Neuronal stem cell (in vitro differentiated cells): ENCODE measurements around the gene CAMK1G.
A peak's percentile ranks its signal among the peaks of the same experiment; 100 is the strongest.

Experiments used
- DNase-seq: peaks from one replicate; pipeline ENCODE4 v3.0.0-alpha.2; 2013; ENCODE audit warnings: low spot score
- H2AFZ ChIP-seq: one replicate; pipeline ENCODE4 v1.6.1; 2013; ENCODE audit warnings: mild to moderate bottlenecking, low read length, inconsistent platforms
- H2AK5ac ChIP-seq: 2 replicates; pipeline ENCODE4 v1.6.1; 2013; ENCODE audit warnings: low read depth, mild to moderate bottlenecking, inconsistent platforms, low read length, moderate library complexity, mixed read lengths
- H2BK120ac ChIP-seq: 2 replicates; pipeline ENCODE4 v1.6.1; 2013; ENCODE audit warnings: low read depth, mild to moderate bottlenecking, inconsistent platforms, low read length, moderate library complexity, mixed read lengths
- H2BK12ac ChIP-seq: one replicate; pipeline ENCODE4 v1.6.1; 2013; ENCODE audit warnings: low read length, inconsistent platforms
- H2BK15ac ChIP-seq: 2 replicates; pipeline ENCODE4 v1.6.1; 2013; ENCODE audit warnings: mild to moderate bottlenecking, low read length, inconsistent platforms, mixed read lengths
- H2BK5ac ChIP-seq: one replicate; pipeline ENCODE4 v1.6.1; 2013; ENCODE audit warnings: inconsistent platforms, mild to moderate bottlenecking, low read length, moderate library complexity
- H3K14ac ChIP-seq: one replicate; pipeline ENCODE4 v1.6.1; 2013; ENCODE audit warnings: low read length, inconsistent platforms
- H3K18ac ChIP-seq: 2 replicates; pipeline ENCODE4 v1.6.1; 2013; ENCODE audit warnings: low read length, inconsistent platforms
- H3K23ac ChIP-seq: 2 replicates; pipeline ENCODE4 v1.6.1; 2013; ENCODE audit warnings: low read depth, mild to moderate bottlenecking, mixed read lengths, low read length, inconsistent platforms; ENCODE audit not compliant: poor library complexity
- H3K27ac ChIP-seq: replicated peaks from 3 replicates; pipeline ENCODE4 v1.5.1; 2013; ENCODE audit warnings: low read length, inconsistent platforms
- H3K27me3 ChIP-seq, 3 experiments: 2 replicates each; pipeline ENCODE4 v1.6.1; 2013; ENCODE audit warnings: low read length in 3 of 3, mild to moderate bottlenecking in 2 of 3, inconsistent platforms in 1 of 3, low read depth in 1 of 3, mixed read lengths in 1 of 3, moderate library complexity in 1 of 3; ENCODE audit not compliant: control insufficient read depth in 3 of 3, insufficient read depth in 3 of 3
- H3K36me3 ChIP-seq, 2 donors: replicated peaks in 1 of 2; 2 replicates each; pipeline ENCODE4 v1.6.1; 2013; ENCODE audit warnings: low read length in 2 of 2; ENCODE audit not compliant: control insufficient read depth in 2 of 2, insufficient read depth in 2 of 2
- H3K4ac ChIP-seq: 2 replicates; pipeline ENCODE4 v1.6.1; 2013; ENCODE audit warnings: inconsistent platforms, mild to moderate bottlenecking, low read length, moderate library complexity
- H3K4me1 ChIP-seq, 2 donors: 1 replicate in 1 of 2; 2 replicates in 1 of 2; pipeline ENCODE4 v1.6.1; 2013; ENCODE audit warnings: low read length in 2 of 2, low read depth in 1 of 2; ENCODE audit not compliant: control insufficient read depth in 2 of 2, insufficient read depth in 1 of 2
- H3K4me2 ChIP-seq: one replicate; pipeline ENCODE4 v1.6.1; 2013; ENCODE audit warnings: mild to moderate bottlenecking, low read length, inconsistent platforms; ENCODE audit not compliant: insufficient read depth, poor library complexity, severe bottlenecking
- H3K4me3 ChIP-seq, 2 donors: 2 replicates each; pipeline ENCODE4 v1.5.1; 2013; ENCODE audit warnings: low read length in 2 of 2, mild to moderate bottlenecking in 2 of 2, inconsistent platforms in 1 of 2, moderate library complexity in 1 of 2
- H3K79me1 ChIP-seq: one replicate; pipeline ENCODE4 v1.6.1; 2013; ENCODE audit warnings: low read depth, mild to moderate bottlenecking, inconsistent platforms, low read length, moderate library complexity
- H3K9ac ChIP-seq: one replicate; pipeline ENCODE4 v1.6.1; 2013; ENCODE audit warnings: mild to moderate bottlenecking, low read depth, low read length, inconsistent platforms; ENCODE audit not compliant: poor library complexity
- H3K9me3 ChIP-seq, 2 donors: replicated peaks in 1 of 2; 2 replicates each; pipeline versions ENCODE3 to v1.6.1; 2013; ENCODE audit warnings: low read length in 2 of 2, mild to moderate bottlenecking in 2 of 2, inconsistent platforms in 1 of 2, low read depth in 1 of 2, mixed read lengths in 1 of 2, moderate library complexity in 1 of 2; ENCODE audit not compliant: control insufficient read depth in 2 of 2, insufficient read depth in 1 of 2
- H4K8ac ChIP-seq: one replicate; pipeline ENCODE4 v1.6.1; 2013; ENCODE audit warnings: low read depth, mild to moderate bottlenecking, inconsistent platforms, low read length, moderate library complexity
- H4K91ac ChIP-seq: one replicate; pipeline ENCODE4 v1.6.1; 2013; ENCODE audit warnings: low read length, low read depth, mild to moderate bottlenecking, inconsistent platforms; ENCODE audit not compliant: poor library complexity
- WGBS, 2 donors: extraction: QIAGEN DNeasy Blood & Tissue Kit; methylation state at CpG; one replicate each; pipeline ENCODE4 v1.1.7; 2013; ENCODE audit warnings: missing lambda C conversion rate in 2 of 2, mixed read lengths in 1 of 2; ENCODE audit not compliant: insufficient read length in 2 of 2, insufficient replicate concordance in 1 of 2; ENCODE audit errors: extremely low coverage in 2 of 2; 5-methylcytosine and 5-hydroxymethylcytosine counted together

CAMK1G gene

GRCh38 chr1:209651138-209651587 lies 67.6 kb downstream of the CAMK1G start:
- no CpG with 5 or more reads among the region's 5 CpGs for WGBS, 2 donors
- peaks cover 0 to 2% of the 10 kb centered on the region in 2 donors for H3K4me1 ChIP-seq

GRCh38 chr1:209652121-209652735 lies 68.7 kb downstream of the CAMK1G start, which contains the start of gene LAMB3:
LAMB3 (minus strand) TSS chr1:209652425; CDS start chr1:209650944, 1,481 bp downstream.
- WGBS, 2 donors: no CpG with 5 or more reads among the region's 14 CpGs
- no peak for DNase-seq
- peaks cover 0 to 3% of the 10 kb centered on the region in 2 donors for H3K4me1 ChIP-seq
- H3K9ac ChIP-seq: no peak within 1 kb of the TSS
- no peak within 1 kb of the TSS for H3K4me3 ChIP-seq
- H2BK12ac ChIP-seq: no peak within 1 kb of the TSS
- H2BK15ac ChIP-seq: no peak within 1 kb of the TSS
- H3K14ac ChIP-seq: no peak within 1 kb of the TSS
- H3K4me2 ChIP-seq: no peak within 1 kb of the TSS
- no peaks in the 10 kb centered on the region for H3K9me3 ChIP-seq
- H2AK5ac ChIP-seq: no peak within 1 kb of the TSS
- no peaks in the 10 kb centered on the region for H3K79me1 ChIP-seq
- no peak within 1 kb of the TSS for H4K91ac ChIP-seq
- no peak within 1 kb of the TSS for H3K27ac ChIP-seq
- H3K4ac ChIP-seq: no peak within 1 kb of the TSS
- H3K23ac ChIP-seq: no peak within 1 kb of the TSS
- H3K36me3 ChIP-seq: no peaks in the 10 kb centered on the region
- H4K8ac ChIP-seq: no peak within 1 kb of the TSS
- H2BK5ac ChIP-seq: no peak within 1 kb of the TSS
- peak within 1 kb of the TSS; percentile 42 for H3K18ac ChIP-seq
- H3K27me3 ChIP-seq: peaks cover 0 to 3% (median 0%) of the 10 kb centered on the region in 3 experiments
- H2BK120ac ChIP-seq: no peak within 1 kb of the TSS
- no peak within 1 kb of the TSS for H2AFZ ChIP-seq

More at GRCh38 chr1:209651138-209651587, 67.6 kb downstream of the CAMK1G start:
- Histone ChIP-seq H2BK120ac (no peak overlapping the region), H2AFZ (no peak overlapping the region), H3K79me1 (no peaks in the 10 kb centered on the region), H2AK5ac (no peak overlapping the region), H3K23ac (no peak overlapping the region), H2BK12ac (no peak overlapping the region), H3K4me2 (no peak overlapping the region), H3K9me3 (no peaks in the 10 kb centered on the region), H3K4me3 (no peak overlapping the region), H3K18ac (no peak overlapping the region), H3K9ac (no peak overlapping the region), H2BK5ac (no peak overlapping the region), H3K27me3 (peaks cover 0 to 3% (median 0%) of the 10 kb centered on the region in 3 experiments), H3K14ac (no peak overlapping the region), H3K36me3 (no peaks in the 10 kb centered on the region), H4K8ac (no peak overlapping the region), H2BK15ac (no peak overlapping the region), H4K91ac (no peak overlapping the region), H3K27ac (no peak overlapping the region), H3K4ac (no peak overlapping the region)
- no peak for DNase-seq

- DNase-seq: no peak
- Histone ChIP-seq H3K36me3 (no peaks in the 10 kb centered on the region), H3K14ac (no peak overlapping the region), H2BK15ac (no peak overlapping the region), H3K4me1 (peaks cover 0 to 6% of the 10 kb centered on the region in 2 donors), H3K18ac (peak overlapping the region; percentile 42), H2BK5ac (no peak overlapping the region), H3K23ac (no peak overlapping the region), H2AFZ (no peak overlapping the region), H3K4me3 (no peak overlapping the region), H2AK5ac (no peak overlapping the region), H3K9ac (no peak overlapping the region), H4K8ac (no peak overlapping the region), H3K27me3 (peaks cover 0 to 3% (median 0%) of the 10 kb centered on the region in 3 experiments), H2BK120ac (no peak overlapping the region), H3K4me2 (no peak overlapping the region), H2BK12ac (no peak overlapping the region), H4K91ac (no peak overlapping the region), H3K79me1 (no peaks in the 10 kb centered on the region), H3K4ac (no peak overlapping the region), H3K9me3 (no peaks in the 10 kb centered on the region), H3K27ac (no peak overlapping the region)
- WGBS, 2 donors: no CpG with 5 or more reads among the region's 3 CpGs
These were observed 69.4 kb downstream of the CAMK1G start for GRCh38 chr1:209652873-209653401.

- Histone ChIP-seq H3K4me2 (no peak overlapping the region), H3K4me3 (no peak overlapping the region), H3K23ac (no peak overlapping the region), H2BK120ac (no peak overlapping the region), H2BK12ac (no peak overlapping the region), H2AFZ (no peak overlapping the region), H2BK5ac (peak overlapping the region; percentile 16), H3K79me1 (no peaks in the 10 kb centered on the region), H3K27ac (no peak overlapping the region), H4K8ac (no peak overlapping the region), H3K14ac (no peak overlapping the region), H2BK15ac (no peak overlapping the region), H3K18ac (no peak overlapping the region), H3K9me3 (no peaks in the 10 kb centered on the region), H4K91ac (no peak overlapping the region), H3K27me3 (peaks cover 0 to 3% (median 0%) of the 10 kb centered on the region in 3 experiments), H3K9ac (no peak overlapping the region), H3K4ac (no peak overlapping the region), H3K36me3 (no peaks in the 10 kb centered on the region), H3K4me1 (peaks cover 0 to 10% of the 10 kb centered on the region in 2 donors), H2AK5ac (no peak overlapping the region)
- DNase-seq: no peak
- no CpG with 5 or more reads among the region's 7 CpGs for WGBS, 2 donors
These were observed 70.4 kb downstream of the CAMK1G start for GRCh38 chr1:209653915-209654351.
